Endodermal cell (in vitro differentiated cells): Measurements from ENCODE around the gene MAPK8IP3. TPM values are rescaled to one million over a fixed set of nuclear protein-coding genes. Genes with fewer than 3 reads are reported as not detected.

Source experiments
- DNase-seq: peaks from one replicate; pipeline ENCODE4 v3.0.0-alpha.2; 2017
- H3K27ac ChIP-seq: 2 replicates; pipeline ENCODE4 v1.5.1; 2013; ENCODE audit warnings: mild to moderate bottlenecking, low read depth, low read length, moderate library complexity
- H3K27me3 ChIP-seq: 2 replicates; pipeline ENCODE4 v1.6.1; 2013; ENCODE audit warnings: mild to moderate bottlenecking, low read length, moderate library complexity; ENCODE audit not compliant: insufficient read depth, control insufficient read depth, poor library complexity, severe bottlenecking
- H3K36me3 ChIP-seq: 2 replicates; pipeline ENCODE4 v1.7.0; 2013; ENCODE audit warnings: mild to moderate bottlenecking, low read length, moderate library complexity; ENCODE audit not compliant: control insufficient read depth, insufficient read depth
- H3K4me1 ChIP-seq: one replicate; pipeline ENCODE4 v1.7.0; 2013; ENCODE audit warnings: low read length; ENCODE audit not compliant: control insufficient read depth, insufficient read depth
- H3K4me3 ChIP-seq: 2 replicates; pipeline ENCODE4 v1.5.1; 2013; ENCODE audit warnings: mild to moderate bottlenecking, low read length, moderate library complexity
- H3K9ac ChIP-seq: 2 replicates; pipeline ENCODE4 v1.6.1; 2013; ENCODE audit warnings: mild to moderate bottlenecking, low read length, moderate library complexity; ENCODE audit not compliant: poor library complexity, severe bottlenecking; ENCODE audit errors: extremely low read depth
- H3K9me3 ChIP-seq: 2 replicates; pipeline ENCODE4 v1.6.1; 2013; ENCODE audit warnings: mild to moderate bottlenecking, low read length, moderate library complexity; ENCODE audit not compliant: control insufficient read depth
- H3K27ac Mint-ChIP-seq: 2 replicates; pipeline ENCODE4 v1.8.0; 2020; ENCODE audit warnings: mixed read lengths
- H3K27me3 Mint-ChIP-seq: 2 replicates; pipeline ENCODE4 v1.8.0; 2021; ENCODE audit warnings: mild to moderate bottlenecking, mixed read lengths; ENCODE audit not compliant: insufficient read depth
- H3K36me3 Mint-ChIP-seq: 2 replicates; pipeline ENCODE4 v1.8.0; 2020; ENCODE audit warnings: low read depth, mixed read lengths
- H3K4me1 Mint-ChIP-seq: 2 replicates; pipeline ENCODE4 v1.8.0; 2020; ENCODE audit warnings: mixed read lengths
- H3K4me3 Mint-ChIP-seq: 2 replicates; pipeline ENCODE4 v1.8.0; 2020; ENCODE audit warnings: mild to moderate bottlenecking, moderate library complexity, mixed read lengths
- H3K9me3 Mint-ChIP-seq: 2 replicates; pipeline ENCODE4 v1.8.0; 2020; ENCODE audit warnings: mild to moderate bottlenecking, mixed read lengths
- CTCF ChIP-seq: fragments of 200-600 bp; sonication (generic); conservative IDR thresholded peaks from 2 replicates; pipeline ENCODE4 v1.5.0; 2021; ENCODE audit warnings: antibody characterized with exemption, mild to moderate bottlenecking
- WGBS, 2 experiments: methylation state at CpG; one replicate each; pipeline versions ENCODE4 v1.1.5 to v1.1.7; 2013; ENCODE audit warnings: missing lambda C conversion rate in 2 of 2, mixed read lengths in 1 of 2; ENCODE audit not compliant: insufficient coverage in 1 of 2, insufficient read length in 1 of 2; 5-methylcytosine and 5-hydroxymethylcytosine counted together
- total RNA-seq, 2 donors: library from RNA; stranded (reverse); fragmentation: NEBNext Ultra II Directional in 1 of 2; extraction: Animal tissue kit (Norgen Biotek cat#: 25700) in 1 of 2; gene quantifications; 2 replicates in 1 of 2; 3 replicates in 1 of 2; pipeline ENCODE4 v1.2.1, GENCODE V29; 2021

The MAPK8IP3 gene
- total RNA-seq, 2 donors from 2014 or later, result 76.0 to 84.0 TPM

GRCh38 chr16:1749152-1750117 is 43.4 kb downstream of the MAPK8IP3 start:
- Histone ChIP-seq H3K27ac (no peak overlapping the region), H3K4me1 (no peaks in the 10 kb centered on the region), H3K9me3 (no peaks in the 10 kb centered on the region), H3K36me3 (peaks cover 34% of the 10 kb centered on the region), H3K27me3 (no peaks in the 10 kb centered on the region), H3K9ac (no peak overlapping the region), H3K4me3 (no peak overlapping the region)
- H3K27me3 Mint-ChIP-seq, result no peaks in the 10 kb centered on the region
- no peaks in the 10 kb centered on the region for H3K9me3 Mint-ChIP-seq
- H3K36me3 Mint-ChIP-seq, result peaks cover 48% of the 10 kb centered on the region
- 93 to 96% methylated on average over 15 to 29 of the region's 29 CpGs for WGBS, 2 experiments
- no peak overlapping the region for H3K27ac Mint-ChIP-seq
- no peaks in the 10 kb centered on the region for H3K4me1 Mint-ChIP-seq
- H3K4me3 Mint-ChIP-seq, result no peak overlapping the region
- no peak for TF ChIP-seq CTCF
- no peak for DNase-seq

- Mint-ChIP-seq H3K27me3 (no peaks in the 10 kb centered on the region), H3K4me1 (no peaks in the 10 kb centered on the region), H3K9me3 (no peaks in the 10 kb centered on the region), H3K27ac (no peak overlapping the region), H3K4me3 (no peak overlapping the region), H3K36me3 (peaks cover 51% of the 10 kb centered on the region)
- no peak for TF ChIP-seq CTCF
- Histone ChIP-seq H3K4me1 (no peaks in the 10 kb centered on the region), H3K36me3 (peaks cover 41% of the 10 kb centered on the region), H3K9ac (no peak overlapping the region), H3K4me3 (no peak overlapping the region), H3K9me3 (no peaks in the 10 kb centered on the region), H3K27me3 (no peaks in the 10 kb centered on the region), H3K27ac (no peak overlapping the region)
- DNase-seq, result no peak
- 95 to 96% methylated on average over 12 to 16 of the region's 16 CpGs for WGBS, 2 experiments
Observed at GRCh38 chr16:1751946-1752345, 46.0 kb downstream of the MAPK8IP3 start.

GRCh38 chr16:1752853-1753252 is 46.9 kb downstream of the MAPK8IP3 start:
- H3K27ac Mint-ChIP-seq, result no peak overlapping the region
- no peaks in the 10 kb centered on the region for H3K4me1 ChIP-seq
- H3K27me3 ChIP-seq, result no peaks in the 10 kb centered on the region
- TF ChIP-seq CTCF, result no peak
- H3K4me3 Mint-ChIP-seq, result no peak overlapping the region
- no peaks in the 10 kb centered on the region for H3K27me3 Mint-ChIP-seq
- H3K9me3 ChIP-seq, result no peaks in the 10 kb centered on the region
- H3K9me3 Mint-ChIP-seq, result no peaks in the 10 kb centered on the region
- no peak overlapping the region for H3K9ac ChIP-seq
- H3K36me3 Mint-ChIP-seq, result peaks cover 47% of the 10 kb centered on the region
- DNase-seq, result no peak
- H3K27ac ChIP-seq, result no peak overlapping the region
- 96 to 97% methylated on average over 14 of the region's 14 CpGs for WGBS, 2 experiments
- H3K4me3 ChIP-seq, result no peak overlapping the region
- peaks cover 41% of the 10 kb centered on the region for H3K36me3 ChIP-seq
- H3K4me1 Mint-ChIP-seq, result no peaks in the 10 kb centered on the region
